B cell (primary cell): Measurements from ENCODE around the gene SH2B2.

Experiments
- CTCF ChIP-seq: fragments of 200-600 bp; IDR thresholded peaks from one replicate; pipeline ENCODE4 v1.8.0; 2022; ENCODE audit warnings: antibody characterized with exemption, mild to moderate bottlenecking
- EZH2 ChIP-seq: IDR thresholded peaks from 2 replicates; pipeline ENCODE4 v1.6.1; 2012; ENCODE audit warnings: borderline replicate concordance, low read depth, mild to moderate bottlenecking, moderate library complexity, low read length; ENCODE audit not compliant: insufficient read depth, poor library complexity, severe bottlenecking

DNA sequence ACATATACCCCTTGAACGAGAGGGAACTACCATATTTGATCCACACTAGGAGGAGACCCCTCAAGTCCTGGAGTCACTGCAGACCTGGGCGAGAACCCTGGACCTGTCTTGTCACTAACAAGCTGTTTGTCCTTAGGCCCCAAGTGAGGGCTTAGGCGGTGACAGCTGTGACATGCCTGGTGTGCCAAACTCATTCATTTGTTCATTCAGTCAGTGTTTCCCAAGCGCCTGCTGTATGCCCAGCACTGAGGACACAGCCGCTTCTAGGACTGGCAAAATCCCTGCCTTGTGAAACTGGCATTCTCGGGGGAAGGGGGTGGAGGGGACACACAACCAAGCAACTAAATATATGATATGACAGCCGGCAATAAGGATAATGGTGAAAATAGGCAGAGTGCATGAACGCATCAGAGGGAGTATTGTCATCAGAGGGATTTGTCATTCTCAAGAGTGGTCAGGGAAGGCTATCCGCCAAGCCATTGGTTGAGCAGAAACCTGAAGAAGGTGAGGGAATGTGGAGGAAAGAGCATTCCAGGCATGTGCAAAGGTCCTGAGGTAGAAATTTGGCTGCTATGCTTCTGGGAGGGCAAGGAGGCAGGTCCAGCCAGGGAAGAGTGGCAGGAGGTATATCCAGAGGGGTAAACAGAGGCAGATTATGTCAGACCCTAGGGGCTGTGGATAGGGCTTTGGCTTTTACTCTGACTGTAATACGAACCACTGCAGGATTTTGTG is 11.0 kb downstream of the SH2B2 start:
- TF ChIP-seq EZH2 (no peak), CTCF (no peak)
